ENCODE measurements around the gene SQOR.

- TF ChIP-seq CTCF (conservative IDR thresholded peaks at IDR 0.05; ENCODE audit: low read depth in 2 of 2) (peak in 1 of 2 experiments; percentile 69; a peak in 3 of 4 replicates), POLR2AphosphoS5 (IDR thresholded peaks at IDR 0.05; ENCODE audit: low read depth) (no peak), EZH2phosphoT487 (IDR thresholded peaks at IDR 0.05; ENCODE audit: unreplicated experiment) (no peak)
- TF ChIP-seq, protein P1, sequence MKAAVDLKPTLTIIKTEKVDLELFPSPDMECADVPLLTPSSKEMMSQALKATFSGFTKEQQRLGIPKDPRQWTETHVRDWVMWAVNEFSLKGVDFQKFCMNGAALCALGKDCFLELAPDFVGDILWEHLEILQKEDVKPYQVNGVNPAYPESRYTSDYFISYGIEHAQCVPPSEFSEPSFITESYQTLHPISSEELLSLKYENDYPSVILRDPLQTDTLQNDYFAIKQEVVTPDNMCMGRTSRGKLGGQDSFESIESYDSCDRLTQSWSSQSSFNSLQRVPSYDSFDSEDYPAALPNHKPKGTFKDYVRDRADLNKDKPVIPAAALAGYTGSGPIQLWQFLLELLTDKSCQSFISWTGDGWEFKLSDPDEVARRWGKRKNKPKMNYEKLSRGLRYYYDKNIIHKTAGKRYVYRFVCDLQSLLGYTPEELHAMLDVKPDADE (IDR thresholded peaks at IDR 0.05), result no peak
Observed at GRCh38 chr15:45611305-45611704, 23.5 kb upstream of the SQOR start.

Data from GM23338 (cell line).